HL-60/S4 (cell line): ENCODE measurements around the gene MYL6B.
"Not testable (repeated sequence)": the region's sequence is repeated elsewhere in the genome, so short reads cannot be mapped to it uniquely, and the experiment has no call there.

ENCODE experiments used
- in situ Hi-C: fragments of 300-500 bp; cut with MboI; formaldehyde crosslinking; loops from 2 replicates; pipeline ENCODE4 v1.14.3; 2022; ENCODE audit warnings: low sequenced_read_pairs

MYL6B gene

GRCh38 chr12:56150563-56150962, 1.8 kb upstream of the MYL6B start:
- in situ Hi-C loops: no loop called here

- in situ Hi-C loops: no loop called here
Measured at GRCh38 chr12:56151672-56152131, 685 bp upstream of the MYL6B start.

- in situ Hi-C loops: no loop called here
Measured at GRCh38 chr12:56152756-56153677, 630 bp downstream of the MYL6B start.

GRCh38 chr12:56153678-56154065, 1.3 kb downstream of the MYL6B start:
- in situ Hi-C loops: no loop called here

DNA sequence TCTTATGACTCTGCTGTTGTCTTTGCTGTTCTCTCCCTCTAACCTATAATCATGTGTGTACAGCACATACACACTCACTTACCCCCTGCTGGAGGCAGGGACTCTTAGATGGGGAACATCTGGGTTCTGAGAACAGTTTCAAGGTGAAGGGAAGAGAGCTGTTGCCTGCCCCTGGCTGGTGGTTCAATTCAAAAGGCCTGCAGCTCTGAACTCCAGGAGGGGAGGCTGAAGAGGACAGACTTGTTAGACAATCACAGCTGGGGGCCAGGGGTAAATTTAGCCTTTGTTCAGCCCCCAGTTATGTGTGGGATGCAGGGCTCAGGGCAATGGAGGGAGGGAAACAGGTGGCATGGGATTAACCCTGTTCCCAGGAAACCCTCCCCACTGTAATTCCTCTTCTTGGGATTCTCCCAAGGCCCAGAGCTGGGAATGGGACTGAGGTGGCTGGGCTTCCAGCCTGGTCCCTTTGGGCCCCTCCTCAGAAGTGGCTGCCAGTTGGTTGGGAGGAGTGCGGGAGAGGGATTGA, 1.9 kb downstream of the MYL6B start:
- in situ Hi-C loops: no loop called here

DNA sequence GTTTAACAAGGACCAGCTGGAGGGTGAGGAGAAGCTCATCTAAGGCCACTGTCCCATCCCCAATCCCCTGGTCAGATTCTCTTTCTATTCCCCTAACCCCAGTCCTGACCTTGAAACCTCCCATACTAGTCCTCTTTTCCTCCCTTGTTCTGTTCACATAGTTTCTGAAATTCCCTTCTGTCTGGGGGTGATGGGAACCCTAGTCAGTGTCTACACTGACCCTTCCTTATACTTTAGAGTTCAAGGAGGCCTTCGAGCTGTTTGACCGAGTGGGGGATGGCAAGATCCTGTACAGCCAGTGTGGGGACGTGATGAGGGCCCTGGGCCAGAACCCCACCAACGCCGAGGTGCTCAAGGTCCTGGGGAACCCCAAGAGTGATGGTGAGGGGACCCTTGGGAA, 2.4 kb downstream of the MYL6B start:
- in situ Hi-C loops: no loop called here

GRCh38 chr12:56155256-56155845, 3.0 kb downstream of the MYL6B start:
- in situ Hi-C loops: no loop called here

GRCh38 chr12:56156464-56157200, 4.2 kb downstream of the MYL6B start:
- in situ Hi-C loops: not testable (repeated sequence)

GRCh38 chr12:56157201-56158028, 5.0 kb downstream of the MYL6B start:
- in situ Hi-C loops: no loop called here

GRCh38 chr12:56158029-56158925, 5.9 kb downstream of the MYL6B start, which contains the start of gene MYL6:
Gene MYL6, plus strand, starts transcription at chr12:56158359. Its CDS starts 43 bp downstream, at chr12:56158402.
- in situ Hi-C loops: no loop called here

DNA sequence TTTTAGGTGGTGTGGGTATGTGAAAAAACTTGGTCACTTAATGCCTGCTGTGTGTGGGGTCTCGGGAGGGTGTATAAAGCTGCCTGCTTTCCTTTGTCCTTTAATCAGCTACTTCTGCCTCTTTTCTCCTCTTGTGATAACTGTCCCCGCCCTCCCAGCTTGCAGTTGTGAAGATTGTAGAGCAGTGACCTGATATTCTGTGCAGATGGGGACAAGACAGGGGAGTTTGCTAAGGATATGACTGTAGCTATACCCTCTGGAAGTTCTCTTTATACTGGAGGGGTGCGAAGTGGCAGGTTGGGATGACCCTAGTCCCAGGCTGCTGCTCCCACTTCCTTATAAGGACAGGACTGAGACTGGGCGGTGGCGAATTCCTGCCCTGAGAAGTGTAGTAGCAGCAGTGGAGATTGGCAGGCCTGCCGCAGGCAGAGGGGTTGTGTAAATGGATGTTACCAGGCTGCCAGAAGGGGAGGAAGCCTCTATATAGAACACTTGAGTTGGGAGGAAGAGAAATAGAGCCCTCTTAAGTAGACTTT, 6.6 kb downstream of the MYL6B start:
- in situ Hi-C loops: no loop called here

DNA sequence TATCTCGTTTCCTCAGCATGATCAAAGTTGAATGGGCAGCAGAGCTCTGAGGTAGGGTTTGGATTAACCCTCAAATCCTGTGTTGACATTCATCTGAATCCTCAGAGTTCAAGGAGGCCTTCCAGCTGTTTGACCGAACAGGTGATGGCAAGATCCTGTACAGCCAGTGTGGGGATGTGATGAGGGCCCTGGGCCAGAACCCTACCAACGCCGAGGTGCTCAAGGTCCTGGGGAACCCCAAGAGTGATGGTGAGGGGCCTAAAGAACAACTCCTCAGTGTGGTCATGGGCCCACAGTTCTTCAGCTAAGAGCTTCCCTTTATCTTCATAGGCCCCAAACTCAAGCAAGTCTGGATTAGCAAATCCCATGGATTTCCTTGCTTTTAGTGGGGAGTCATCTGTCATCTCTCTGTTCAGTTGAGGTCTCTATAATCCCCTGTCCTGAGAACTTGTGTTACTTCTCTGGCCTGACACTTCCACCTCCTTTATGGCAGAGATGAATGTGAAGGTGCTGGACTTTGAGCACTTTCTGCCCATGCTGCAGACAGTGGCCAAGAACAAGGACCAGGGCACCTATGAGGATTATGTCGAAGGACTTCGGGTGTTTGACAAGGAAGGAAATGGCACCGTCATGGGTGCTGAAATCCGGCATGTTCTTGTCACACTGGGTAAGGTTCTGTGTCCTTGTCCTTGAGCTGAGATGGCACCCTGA, 7.2 kb downstream of the MYL6B start:
- in situ Hi-C loops: no loop called here

- in situ Hi-C loops: no loop called here
Measured at GRCh38 chr12:56160193-56160763, 7.9 kb downstream of the MYL6B start.

DNA sequence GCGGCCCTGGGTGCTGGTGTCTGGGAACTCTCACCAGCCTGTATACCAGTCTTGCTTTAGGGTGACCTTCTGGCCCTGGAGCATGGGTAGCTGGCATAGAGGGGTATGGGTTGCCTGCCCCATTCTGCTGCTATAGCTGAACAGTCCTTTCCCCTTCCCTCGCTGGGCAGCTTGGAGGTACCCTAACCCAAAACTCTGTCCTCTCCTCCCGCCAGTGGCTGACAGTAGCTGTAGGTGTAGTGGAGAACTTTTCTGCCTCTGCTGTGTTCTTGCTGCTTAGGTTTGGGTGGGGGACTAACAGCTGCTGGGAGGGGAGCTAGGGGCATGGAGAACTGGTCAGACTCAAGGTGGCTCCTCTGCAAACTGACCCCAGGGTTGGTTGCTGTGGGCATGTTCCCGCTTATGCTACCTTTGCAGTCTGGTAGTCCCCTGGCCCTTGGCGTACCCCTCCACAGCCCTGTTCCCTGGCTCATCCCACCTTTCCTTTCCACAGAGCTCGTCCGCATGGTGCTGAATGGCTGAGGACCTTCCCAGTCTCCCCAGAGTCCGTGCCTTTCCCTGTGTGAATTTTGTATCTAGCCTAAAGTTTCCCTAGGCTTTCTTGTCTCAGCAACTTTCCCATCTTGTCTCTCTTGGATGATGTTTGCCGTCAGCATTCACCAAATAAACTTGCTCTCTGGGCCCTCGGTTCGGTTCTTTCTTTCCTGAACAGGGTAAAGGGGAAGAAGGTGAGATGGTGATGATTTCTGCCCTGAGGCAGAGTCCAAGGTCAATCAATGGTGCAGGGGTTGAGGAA, 8.7 kb downstream of the MYL6B start:
- in situ Hi-C loops: no loop called here

GRCh38 chr12:56161690-56162351, 9.4 kb downstream of the MYL6B start:
- in situ Hi-C loops: no loop called here

- in situ Hi-C loops: no loop called here
Measured at GRCh38 chr12:56162468-56163290, 10.3 kb downstream of the MYL6B start.
